Prostate gland (tissue), 2 donors: ENCODE measurements around the gene INSYN2B. TPM values are rescaled to one million over a fixed set of nuclear protein-coding genes. Genes with fewer than 3 reads are reported as not detected.

Source experiments
- DNase-seq: peaks from one replicate; pipeline ENCODE4 v3.0.0-alpha.2; 2019; ENCODE audit warnings: low spot score
- H3K27ac ChIP-seq, 2 donors: fragments of 200-600 bp; sonication (generic); 2 replicates each; pipeline ENCODE4 v1.5.1; 2017 to 2019
- H3K27me3 ChIP-seq: fragments of 200-600 bp; sonication (generic); replicated peaks from 2 replicates; pipeline ENCODE4 v1.5.1; 2019; ENCODE audit not compliant: insufficient read depth
- H3K36me3 ChIP-seq, 2 donors: fragments of 200-600 bp; sonication (generic); 1 replicate in 1 of 2; 2 replicates in 1 of 2; pipeline versions ENCODE4 v1.5.1 to v1.8.1; 2017 to 2019
- H3K4me1 ChIP-seq: fragments of 200-600 bp; sonication (generic); replicated peaks from 2 replicates; pipeline ENCODE4 v1.5.1; 2019
- H3K4me3 ChIP-seq, 2 donors: fragments of 200-600 bp; sonication (generic); 2 replicates each; pipeline ENCODE4 v1.5.1; 2017 to 2019
- H3K9me3 ChIP-seq: fragments of 200-600 bp; sonication (generic); 2 replicates; pipeline ENCODE4 v1.5.1; 2017
- POLR2A ChIP-seq: fragments of 450-650 bp; IDR thresholded peaks from one replicate; pipeline ENCODE4 v1.6.1; 2016; ENCODE audit warnings: antibody characterized with exemption, mild to moderate bottlenecking
- POLR2AphosphoS5 ChIP-seq: sonication (generic); formaldehyde crosslinking; IDR thresholded peaks from one replicate; pipeline ENCODE4 v1.6.1; 2017; ENCODE audit warnings: antibody characterized with exemption
- WGBS: methylation state at CpG from one replicate; pipeline ENCODE4 v1.1.5; 2018; 5-methylcytosine and 5-hydroxymethylcytosine counted together
- intact Hi-C: fragments of 100-400 bp; cut with DNase I; formaldehyde crosslinking; loops from one replicate; pipeline ENCODE4 v1.14.2; 2022
- total RNA-seq, 2 donors: library from RNA; depleted of rRNA; stranded (reverse); fragments of >200 nt; gene quantifications; one replicate each; pipeline ENCODE4 v1.1.0, GENCODE V29; 2016
- TF ChIP-seq, protein P1 (sequence below), 4 experiments: fragments of 200-600 bp in 2 of 4; fragments of 450-650 bp in 2 of 4; sonication (generic) in 2 of 4; IDR thresholded peaks; 1 replicate in 3 of 4; 2 replicates in 1 of 4; pipeline ENCODE4 v1.5.1; 2016 to 2019; ENCODE audit warnings: antibody characterized with exemption in 4 of 4, mild to moderate bottlenecking in 2 of 4, moderate library complexity in 2 of 4

Gene INSYN2B
- total RNA-seq, 2 donors from 2014 or later: 0.17 to 8.4 TPM

DNA sequence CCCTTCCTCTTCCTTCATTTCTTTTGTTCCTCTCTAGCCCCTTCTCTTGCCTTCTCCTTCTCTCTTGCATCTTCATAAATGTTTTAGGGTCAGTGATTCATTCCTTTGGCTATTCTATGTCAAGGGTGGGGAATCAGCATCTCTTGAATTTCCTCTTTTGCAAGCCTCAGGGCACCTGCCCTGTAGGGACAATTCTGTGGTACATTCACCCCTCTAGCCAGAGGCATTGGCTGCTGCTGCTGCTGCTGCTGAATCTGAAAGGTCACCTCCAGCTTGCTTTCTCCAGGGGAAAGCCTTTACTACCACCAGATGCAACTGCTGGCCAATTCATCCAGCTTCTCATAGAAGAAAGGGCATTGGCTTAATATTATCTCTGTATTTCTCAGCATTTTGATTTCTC, 87.3 kb downstream of the INSYN2B start:
- DNase-seq: no peak
- Histone ChIP-seq H3K4me1 (no peaks in the 10 kb centered on the region), H3K4me3 (no peak overlapping the region), H3K27ac (no peak overlapping the region), H3K36me3 (no peaks in the 10 kb centered on the region), H3K27me3 (no peaks in the 10 kb centered on the region), H3K9me3 (no peaks in the 10 kb centered on the region)
- intact Hi-C loops: no loop called here
- TF ChIP-seq POLR2AphosphoS5 (no peak), POLR2A (no peak)
- TF ChIP-seq, protein P1, sequence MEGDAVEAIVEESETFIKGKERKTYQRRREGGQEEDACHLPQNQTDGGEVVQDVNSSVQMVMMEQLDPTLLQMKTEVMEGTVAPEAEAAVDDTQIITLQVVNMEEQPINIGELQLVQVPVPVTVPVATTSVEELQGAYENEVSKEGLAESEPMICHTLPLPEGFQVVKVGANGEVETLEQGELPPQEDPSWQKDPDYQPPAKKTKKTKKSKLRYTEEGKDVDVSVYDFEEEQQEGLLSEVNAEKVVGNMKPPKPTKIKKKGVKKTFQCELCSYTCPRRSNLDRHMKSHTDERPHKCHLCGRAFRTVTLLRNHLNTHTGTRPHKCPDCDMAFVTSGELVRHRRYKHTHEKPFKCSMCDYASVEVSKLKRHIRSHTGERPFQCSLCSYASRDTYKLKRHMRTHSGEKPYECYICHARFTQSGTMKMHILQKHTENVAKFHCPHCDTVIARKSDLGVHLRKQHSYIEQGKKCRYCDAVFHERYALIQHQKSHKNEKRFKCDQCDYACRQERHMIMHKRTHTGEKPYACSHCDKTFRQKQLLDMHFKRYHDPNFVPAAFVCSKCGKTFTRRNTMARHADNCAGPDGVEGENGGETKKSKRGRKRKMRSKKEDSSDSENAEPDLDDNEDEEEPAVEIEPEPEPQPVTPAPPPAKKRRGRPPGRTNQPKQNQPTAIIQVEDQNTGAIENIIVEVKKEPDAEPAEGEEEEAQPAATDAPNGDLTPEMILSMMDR (IDR thresholded peaks at IDR 0.05): no peak

DNA sequence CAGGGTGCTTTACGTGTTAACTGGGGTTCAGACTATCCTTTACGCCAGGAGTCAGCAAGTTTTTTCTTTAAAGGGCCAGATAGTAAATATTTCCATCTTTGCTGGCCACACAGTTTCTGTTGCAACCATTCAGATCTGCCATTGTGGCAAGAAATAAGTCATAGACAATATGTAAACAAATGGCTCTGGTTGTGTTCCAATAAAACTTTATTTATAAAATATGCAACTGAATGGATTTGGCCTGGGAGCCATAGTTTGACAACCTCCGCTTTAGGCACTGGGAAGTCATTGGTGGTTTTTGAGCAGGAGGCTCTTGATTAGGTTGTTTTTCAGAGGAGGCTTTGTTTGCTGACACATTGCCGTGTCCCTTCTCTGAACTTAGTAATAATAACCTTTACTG, 90.7 kb downstream of the INSYN2B start:
- TF ChIP-seq POLR2A (no peak), POLR2AphosphoS5 (no peak)
- TF ChIP-seq, protein P1 (IDR thresholded peaks at IDR 0.05): no peak
- DNase-seq: no peak
- Histone ChIP-seq H3K36me3 (no peaks in the 10 kb centered on the region), H3K4me1 (no peaks in the 10 kb centered on the region), H3K27ac (no peak overlapping the region), H3K27me3 (no peaks in the 10 kb centered on the region), H3K4me3 (no peak overlapping the region), H3K9me3 (no peaks in the 10 kb centered on the region)
- intact Hi-C loops: no loop called here
- WGBS: 85% methylated on average over 4 of the region's 4 CpGs

DNA sequence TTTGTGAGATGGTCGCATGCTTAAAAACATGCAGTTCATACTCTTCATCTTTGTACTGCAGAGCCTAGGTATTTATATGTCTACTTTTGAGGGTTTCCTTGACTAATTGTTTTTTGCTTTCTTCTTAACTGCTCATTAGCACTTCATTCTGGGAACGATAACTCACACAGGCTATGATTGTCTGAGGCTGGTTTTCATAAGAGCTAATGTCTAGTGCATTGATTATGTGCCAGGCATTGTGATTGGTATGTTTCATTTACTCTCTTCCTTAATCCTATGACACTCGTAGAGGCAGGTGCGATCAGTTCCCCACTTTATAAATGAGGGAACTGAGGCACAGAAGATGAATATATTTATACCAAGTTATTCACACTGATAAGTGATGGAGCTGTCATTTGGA, 93.6 kb downstream of the INSYN2B start:
- WGBS: 92% methylated on average over 4 of the region's 4 CpGs
- H3K27ac ChIP-seq: no peak overlapping the region
- TF ChIP-seq, protein P1 (IDR thresholded peaks at IDR 0.05): no peak
- TF ChIP-seq POLR2AphosphoS5 (no peak), POLR2A (no peak)
- H3K9me3 ChIP-seq: no peaks in the 10 kb centered on the region
- H3K36me3 ChIP-seq: no peaks in the 10 kb centered on the region
- intact Hi-C loops: no loop called here
- no peak for DNase-seq
- no peak overlapping the region for H3K4me3 ChIP-seq
- no peaks in the 10 kb centered on the region for H3K4me1 ChIP-seq
- peaks cover 5% of the 10 kb centered on the region for H3K27me3 ChIP-seq

DNA sequence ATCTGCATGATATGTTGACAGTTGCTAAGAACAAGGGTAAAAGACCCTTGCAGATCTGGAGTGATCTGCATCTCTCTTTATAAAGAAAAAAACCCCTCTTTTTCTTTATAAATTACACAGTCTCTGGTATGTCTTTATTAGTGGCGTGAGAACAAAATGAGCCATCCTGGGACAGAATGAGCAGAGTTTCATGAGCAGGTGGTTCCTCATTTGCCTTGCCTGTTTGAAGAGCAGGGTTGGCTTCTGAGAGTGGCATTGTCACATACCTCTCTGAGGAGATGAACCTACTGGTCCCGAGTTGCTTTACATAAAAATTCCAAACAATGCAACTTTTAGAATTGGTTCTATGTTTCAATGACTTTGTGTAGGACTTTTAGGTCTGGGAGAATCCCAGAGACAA, 94.3 kb downstream of the INSYN2B start:
- 77% methylated on average over 2 of the region's 2 CpGs for WGBS
- intact Hi-C loops: no loop called here
- no peaks in the 10 kb centered on the region for H3K36me3 ChIP-seq

DNA sequence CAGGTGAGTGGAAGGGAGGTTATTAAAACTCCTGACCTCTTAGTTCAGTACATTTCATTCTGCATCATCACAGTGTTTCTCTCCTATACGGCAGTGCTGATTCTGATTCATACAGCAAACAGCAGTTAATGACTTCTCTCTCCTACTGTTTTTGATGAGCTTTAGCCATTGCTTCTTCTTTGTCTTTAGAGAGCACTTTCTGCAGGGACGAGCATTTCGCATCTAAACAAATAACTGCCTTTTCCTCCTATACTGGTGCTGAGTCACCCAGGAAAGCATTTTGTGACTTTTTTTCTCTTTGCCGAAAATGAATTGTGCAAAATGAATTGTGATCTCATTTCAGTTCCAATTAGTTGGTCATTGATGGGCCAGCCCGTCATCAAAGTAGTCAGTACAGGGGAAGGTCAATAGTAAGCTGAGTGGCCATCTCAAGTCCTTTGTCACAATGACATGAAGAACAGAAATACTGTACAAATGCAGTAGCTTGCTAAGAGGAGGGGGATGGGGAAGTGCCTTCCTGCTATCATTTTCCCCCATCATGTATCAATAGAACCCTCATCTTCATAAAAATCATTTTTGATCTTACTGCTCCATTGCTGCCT, 98.5 kb downstream of the INSYN2B start:
- Histone ChIP-seq H3K4me3 (no peak overlapping the region), H3K4me1 (no peaks in the 10 kb centered on the region), H3K27ac (no peak overlapping the region), H3K27me3 (peaks cover 5% of the 10 kb centered on the region), H3K9me3 (no peaks in the 10 kb centered on the region), H3K36me3 (no peaks in the 10 kb centered on the region)
- TF ChIP-seq POLR2AphosphoS5 (no peak), POLR2A (no peak)
- TF ChIP-seq, protein P1 (IDR thresholded peaks at IDR 0.05): no peak
- no peak for DNase-seq
- 92% methylated on average over 5 of the region's 5 CpGs for WGBS
- intact Hi-C loops: no loop called here

More for the DNA sequence above, 94.3 kb downstream of the INSYN2B start:
- H3K9me3 ChIP-seq: no peaks in the 10 kb centered on the region
- TF ChIP-seq POLR2AphosphoS5 (no peak), POLR2A (no peak)
- TF ChIP-seq, protein P1 (IDR thresholded peaks at IDR 0.05): no peak
- H3K27ac ChIP-seq: no peak overlapping the region
- no peak overlapping the region for H3K4me3 ChIP-seq
- no peak for DNase-seq
- H3K27me3 ChIP-seq: peaks cover 5% of the 10 kb centered on the region
- no peaks in the 10 kb centered on the region for H3K4me1 ChIP-seq
